DMS153 treated with DMSO at 0.1 percent for 48 hours (cell line): ENCODE results near the gene PHF21A.

Experiments used
- DNase-seq: peaks from one replicate; lab custom pipeline; 2025; ENCODE audit not compliant: unreplicated experiment; lab: John Stamatoyannopoulos, UW

Gene PHF21A

DNA sequence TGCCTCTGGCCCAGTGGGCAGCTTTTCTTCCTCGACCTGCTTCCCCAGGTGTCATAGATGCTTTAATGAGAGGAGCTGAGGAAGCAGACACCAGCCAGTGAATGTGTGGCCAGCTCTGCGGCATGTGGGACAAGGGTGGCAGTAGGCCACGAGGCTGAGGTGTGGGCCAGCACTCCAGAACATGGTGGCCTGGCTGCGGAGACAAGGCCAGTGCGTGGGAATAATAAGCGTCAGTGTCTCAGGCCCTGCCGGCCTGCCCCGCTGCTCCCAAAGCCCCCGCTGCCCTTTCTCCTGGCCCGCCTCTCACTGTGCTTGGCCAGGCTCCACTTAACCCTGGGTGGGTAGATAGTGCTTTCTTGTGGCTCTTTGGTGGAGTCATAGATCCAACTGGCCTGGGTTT is 233.7 kb downstream of the PHF21A start:
- no peak for DNase-seq

DNA sequence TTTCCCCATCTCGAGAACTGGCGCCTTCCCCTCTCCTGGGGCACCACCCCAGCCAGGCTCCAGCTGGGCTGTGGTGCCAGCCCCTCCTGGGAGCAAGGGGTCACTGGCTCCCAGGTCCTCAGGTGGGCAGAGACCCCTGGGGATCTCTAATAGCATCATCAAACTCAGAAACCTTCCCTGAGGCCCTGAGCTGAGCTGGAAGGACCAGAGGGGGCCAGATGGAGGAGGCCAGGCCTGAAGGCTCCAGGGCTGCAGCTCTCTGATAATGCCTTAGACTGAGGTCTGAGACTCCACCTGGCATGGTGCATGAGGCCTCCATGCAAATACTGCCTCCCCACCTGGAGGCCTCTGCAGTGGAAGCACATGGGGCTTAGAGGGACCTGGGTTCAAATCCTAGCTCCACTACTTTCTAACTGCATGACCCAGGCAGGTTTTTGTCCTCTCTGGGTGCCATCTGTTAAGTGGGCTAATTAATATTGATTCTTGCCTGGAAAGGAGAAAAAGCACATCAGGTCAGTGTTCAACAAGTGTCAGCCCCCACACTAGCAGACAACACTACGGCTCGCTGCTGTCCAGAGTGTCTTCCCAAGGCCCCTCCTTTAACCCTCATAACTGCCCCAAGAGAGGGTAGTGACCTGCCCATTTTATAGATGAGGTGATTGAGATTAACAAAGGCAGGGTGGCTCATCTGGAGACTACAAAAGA is 234.3 kb downstream of the PHF21A start:
- no peak for DNase-seq

DNA sequence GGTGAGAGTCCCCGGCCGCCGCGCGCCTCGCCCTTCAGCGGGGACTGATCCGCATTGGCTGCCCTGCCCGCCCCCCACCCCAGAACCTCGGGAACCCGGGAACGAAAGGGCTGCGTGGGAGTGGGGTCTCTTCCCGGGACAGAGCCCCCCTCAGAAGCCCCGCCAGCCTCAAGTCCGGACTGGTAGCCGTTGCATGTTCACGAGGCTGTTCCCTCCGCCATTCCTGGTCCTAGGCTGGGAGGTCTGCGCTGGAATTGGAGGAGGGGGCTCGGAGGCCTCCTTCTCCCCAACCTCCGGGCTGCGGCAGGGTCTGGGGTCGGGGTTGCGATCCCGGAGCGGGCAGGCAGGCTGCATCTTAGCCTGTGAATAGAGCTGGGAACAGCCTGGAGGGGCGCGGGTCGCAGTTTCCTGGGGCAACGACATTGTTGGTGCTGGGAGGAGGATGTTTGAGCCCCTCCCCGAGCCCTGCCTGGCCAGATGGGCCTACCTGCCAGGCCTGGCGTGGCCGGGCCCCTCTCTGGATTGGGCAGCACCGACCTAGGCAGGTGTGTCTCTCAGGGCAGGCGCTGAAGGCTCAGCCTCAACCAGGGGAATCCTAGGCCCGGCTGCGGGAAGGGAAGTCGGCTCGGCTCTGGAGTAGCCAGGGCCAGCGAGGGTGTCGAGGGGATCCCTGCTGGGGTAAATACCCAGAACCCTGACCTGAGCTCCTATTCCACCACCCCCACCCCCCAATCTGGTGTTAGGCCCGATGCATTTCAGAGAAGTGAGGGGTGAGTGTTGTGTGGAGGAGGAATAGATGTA is 235.1 kb downstream of the PHF21A start:
- DNase-seq: peak; percentile 13

DNA sequence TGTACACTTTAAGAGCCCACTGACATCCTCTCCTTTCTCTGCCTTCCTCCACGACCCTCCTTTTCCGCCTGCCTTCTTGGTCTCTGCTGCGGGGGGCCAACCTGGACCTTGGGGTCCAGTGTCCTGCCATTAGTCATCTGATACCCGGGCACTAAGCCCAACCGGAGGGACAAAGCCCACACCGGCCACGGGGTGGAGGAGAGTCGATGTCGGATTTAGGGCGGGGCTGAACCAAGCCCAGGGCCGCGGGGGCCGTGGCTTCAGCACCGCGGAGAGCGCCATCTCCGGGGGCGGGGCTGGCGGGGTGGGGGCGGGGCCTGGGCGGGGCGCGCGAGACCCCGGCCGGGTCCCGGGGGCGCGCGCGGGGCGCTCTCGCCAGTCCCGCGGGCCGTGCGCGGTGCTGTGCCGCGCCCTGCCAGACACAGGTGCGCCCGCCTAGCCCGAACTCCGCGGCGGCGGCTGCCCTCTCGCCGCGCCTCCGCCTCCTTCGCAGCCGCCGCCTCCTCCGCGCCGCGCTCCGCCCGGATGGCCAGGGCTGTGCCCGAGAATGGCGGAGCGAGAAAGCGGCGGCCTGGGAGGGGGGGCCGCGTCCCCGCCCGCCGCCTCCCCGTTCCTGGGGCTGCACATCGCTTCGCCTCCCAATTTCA is 235.9 kb downstream of the PHF21A start, which contains the start of gene MAPK8IP1:
Gene MAPK8IP1 (plus strand): TSS at position 378 of the 647 bp plus-strand sequence. CDS start 170 bp downstream, at position 548.
- peak; percentile 25 for DNase-seq

DNA sequence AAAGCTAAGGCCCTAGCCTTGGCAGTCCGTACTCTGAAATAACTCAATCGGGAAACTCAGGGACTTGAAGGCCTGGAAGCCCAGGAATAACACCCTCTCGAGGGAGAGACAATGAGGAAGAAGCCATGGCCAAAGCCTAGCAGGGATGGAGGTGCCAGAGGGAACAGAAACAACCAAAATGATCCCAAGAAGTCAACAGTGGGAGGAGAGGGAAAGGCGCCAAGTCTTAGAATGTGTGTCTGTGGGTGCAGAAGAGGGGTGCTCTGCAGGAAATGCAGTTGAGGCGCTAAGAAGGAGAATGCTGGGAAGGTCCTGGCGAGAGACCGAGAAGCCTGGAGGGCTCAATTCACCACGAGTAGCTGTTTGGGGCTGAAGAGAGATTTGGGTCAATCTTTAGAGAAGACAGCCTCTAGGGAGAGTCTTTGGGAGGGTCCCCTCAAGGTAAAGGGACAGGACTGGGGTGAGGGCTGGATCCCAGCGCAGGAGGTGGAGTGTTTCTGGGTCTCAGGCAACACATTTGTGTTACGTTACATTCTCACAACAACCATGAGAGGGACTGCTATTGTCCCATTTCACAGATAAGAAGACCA is 236.6 kb downstream of the PHF21A start:
- DNase-seq: no peak
